PC-9 (cell line): ENCODE data around the gene RBM24. TPM values are rescaled to one million over a fixed set of nuclear protein-coding genes. Genes with fewer than 3 reads are reported as not detected.

Experiments
- BruUV-seq: library from RNA; stranded (reverse); fragments of 400-500 nt; replicated peaks from 2 replicates; lab custom pipeline; 2021; lab: Mats Ljungman, UMichigan
- CTCF ChIA-PET: fragments of 300-600 bp; sonication (Branson Sonifier 250); formaldehyde crosslinking; loops from one replicate; lab custom pipeline; 2022; ENCODE audit warnings: antibody characterized with exemption; lab: Charles Lee
- POLR2A ChIA-PET: fragments of 300-600 bp; sonication (Branson Sonifier 250); formaldehyde crosslinking; loops from one replicate; lab custom pipeline; 2022; ENCODE audit warnings: antibody characterized with exemption; ENCODE audit not compliant: unreplicated experiment; lab: Charles Lee
- DNase-seq, 2 experiments: peaks; one replicate each; pipeline versions ENCODE4 v3.0.0 to v3.0.0-alpha.2; 2015 to 2022; ENCODE audit warnings: mixed read lengths in 1 of 2
- H2AFZ ChIP-seq: fragments of 200-600 bp; sonication (generic); 2 replicates; pipeline ENCODE4 v1.8.1; 2017; ENCODE audit warnings: antibody characterized with exemption
- H3F3A ChIP-seq: fragments of 200-600 bp; sonication (generic); 2 replicates; pipeline ENCODE4 v1.8.1; 2017; ENCODE audit warnings: antibody characterized with exemption, mild to moderate bottlenecking, low read depth; ENCODE audit not compliant: insufficient read depth
- H3K27ac ChIP-seq: fragments of 200-600 bp; sonication (generic); 2 replicates; pipeline ENCODE4 v1.6.1; 2016; ENCODE audit warnings: mixed run types
- H3K27me3 ChIP-seq: fragments of 200-600 bp; sonication (generic); 2 replicates; pipeline ENCODE4 v1.6.1; 2016; ENCODE audit warnings: low read depth, mixed run types; ENCODE audit not compliant: insufficient read depth
- H3K36me3 ChIP-seq: fragments of 200-600 bp; sonication (generic); 2 replicates; pipeline ENCODE4 v1.6.1; 2016; ENCODE audit warnings: low read depth, mixed run types
- H3K4me1 ChIP-seq: fragments of 200-600 bp; sonication (generic); replicated peaks from 2 replicates; pipeline ENCODE4 v1.6.1; 2016; ENCODE audit warnings: mixed run types; ENCODE audit not compliant: insufficient read depth
- H3K4me2 ChIP-seq: fragments of 200-600 bp; sonication (generic); 2 replicates; pipeline ENCODE4 v1.6.1; 2017; ENCODE audit warnings: mixed run types
- H3K4me3 ChIP-seq: fragments of 200-600 bp; sonication (generic); 2 replicates; pipeline ENCODE4 v1.6.1; 2016; ENCODE audit warnings: mixed run types
- H3K79me2 ChIP-seq: fragments of 200-600 bp; sonication (generic); 2 replicates; pipeline ENCODE4 v1.6.1; 2017; ENCODE audit warnings: low read depth, mixed run types
- H3K9me2 ChIP-seq: fragments of 200-600 bp; sonication (generic); 2 replicates; pipeline ENCODE4 v1.8.1; 2017; ENCODE audit warnings: mild to moderate bottlenecking; ENCODE audit not compliant: insufficient read depth
- H3K9me3 ChIP-seq: fragments of 200-600 bp; sonication (generic); 2 replicates; pipeline ENCODE4 v1.8.1; 2016; ENCODE audit warnings: low read depth; ENCODE audit not compliant: insufficient read depth
- H4K20me1 ChIP-seq: fragments of 200-600 bp; sonication (generic); 2 replicates; pipeline ENCODE4 v1.8.1; 2017; ENCODE audit not compliant: insufficient read depth
- CTCF ChIP-seq: fragments of 200-600 bp; sonication (generic); conservative IDR thresholded peaks from 2 replicates; pipeline ENCODE4 v1.6.1; 2017; ENCODE audit warnings: mixed run types, antibody characterized with exemption, mild to moderate bottlenecking, moderate library complexity
- EZH2 ChIP-seq: fragments of 200-600 bp; sonication (generic); IDR thresholded peaks from 2 replicates; pipeline ENCODE4 v1.8.0; 2017; ENCODE audit warnings: antibody characterized with exemption, low read depth
- intact Hi-C: fragments of 100-400 bp; cut with micrococcal nuclease; formaldehyde crosslinking; loops from one replicate; pipeline ENCODE4 v1.10.0; 2022; ENCODE audit not compliant: unreplicated experiment
- total RNA-seq: library from RNA; stranded (reverse); gene quantifications from 2 replicates; pipeline ENCODE4 v1.2.3, GENCODE V29; 2021

The RBM24 gene
- total RNA-seq, 1 experiment from 2014 or later = 0.72 TPM

GRCh38 chr6:17343215-17343614, 62.1 kb downstream of the RBM24 start:
- Histone ChIP-seq H3K9me3 (no peaks in the 10 kb centered on the region; the same call in 1 of the 2 replicates), H3K4me3 (no peak overlapping the region), H4K20me1 (no peaks in the 10 kb centered on the region), H3K27me3 (no peaks in the 10 kb centered on the region), H3K4me2 (no peak overlapping the region), H3F3A (no peaks in the 10 kb centered on the region), H3K79me2 (no peaks in the 10 kb centered on the region), H3K9me2 (no peaks in the 10 kb centered on the region), H3K36me3 (no peaks in the 10 kb centered on the region), H3K27ac (no peak overlapping the region), H3K4me1 (no peaks in the 10 kb centered on the region), H2AFZ (no peak overlapping the region)
- DNase-seq = no peak
- POLR2A ChIA-PET = no interaction called here
- CTCF ChIA-PET = no interaction called here
- BruUV-seq = no TSS peak
- intact Hi-C loops = no loop called here
- TF ChIP-seq CTCF (no peak), EZH2 (no peak)

Other genes starting within 250 kb of the RBM24 start
- 0.26 TPM in 1 of 2 replicates, not detected in the other for gene STMND1, start 179.3 kb upstream of the RBM24 start, total RNA-seq
- gene CAP2, start 112.2 kb downstream of the RBM24 start, total RNA-seq = 10.0 and 12.0 TPM in 2 replicates